Hepatocyte (in vitro differentiated cells): ENCODE results near the gene BIRC7. TPM values are rescaled to one million over a fixed set of nuclear protein-coding genes. Genes with fewer than 3 reads are reported as not detected.

ENCODE experiments used
- DNase-seq: peaks from one replicate; pipeline ENCODE4 v3.0.0-alpha.2; 2016; ENCODE audit warnings: low spot score
- H2AFZ ChIP-seq: fragments of 200-600 bp; sonication (generic); 2 replicates; pipeline ENCODE4 v1.6.0; 2016; ENCODE audit warnings: antibody characterized with exemption, mild to moderate bottlenecking
- H3K27ac ChIP-seq: fragments of 200-600 bp; sonication (generic); 2 replicates; pipeline ENCODE4 v1.5.1; 2016; ENCODE audit warnings: mild to moderate bottlenecking
- H3K27me3 ChIP-seq: fragments of 200-600 bp; sonication (generic); 2 replicates; pipeline ENCODE4 v1.6.1; 2016
- H3K36me3 ChIP-seq: fragments of 200-600 bp; sonication (generic); replicated peaks from 2 replicates; pipeline ENCODE4 v1.5.1; 2016; ENCODE audit warnings: low read depth; ENCODE audit not compliant: insufficient read depth
- H3K4me1 ChIP-seq: fragments of 200-600 bp; sonication (generic); 2 replicates; pipeline ENCODE4 v1.5.1; 2016; ENCODE audit warnings: mild to moderate bottlenecking, moderate library complexity; ENCODE audit not compliant: insufficient read depth
- H3K4me2 ChIP-seq: fragments of 200-600 bp; sonication (generic); 2 replicates; pipeline ENCODE4 v1.6.0; 2016
- H3K4me3 ChIP-seq: fragments of 200-600 bp; sonication (generic); 2 replicates; pipeline ENCODE4 v1.5.1; 2016; ENCODE audit warnings: mild to moderate bottlenecking
- H3K79me2 ChIP-seq: fragments of 200-600 bp; sonication (generic); 2 replicates; pipeline ENCODE4 v1.6.0; 2017; ENCODE audit warnings: mild to moderate bottlenecking
- H3K9me2 ChIP-seq: fragments of 200-600 bp; sonication (generic); replicated peaks from 2 replicates; pipeline ENCODE4 v1.6.0; 2017; ENCODE audit warnings: mild to moderate bottlenecking; ENCODE audit not compliant: insufficient read depth
- H3K9me3 ChIP-seq: fragments of 200-600 bp; sonication (generic); 2 replicates; pipeline ENCODE4 v1.5.1; 2016; ENCODE audit warnings: low read depth, mild to moderate bottlenecking
- H4K20me1 ChIP-seq: fragments of 200-600 bp; sonication (generic); 2 replicates; pipeline ENCODE4 v1.6.0; 2016; ENCODE audit warnings: mild to moderate bottlenecking; ENCODE audit not compliant: insufficient read depth, poor library complexity, severe bottlenecking
- EZH2 ChIP-seq: fragments of 200-600 bp; sonication (generic); IDR thresholded peaks from 2 replicates; pipeline ENCODE4 v1.6.1; 2016; ENCODE audit warnings: antibody characterized with exemption, mild to moderate bottlenecking, borderline replicate concordance
- EZH2phosphoT487 ChIP-seq: fragments of 200-600 bp; sonication (generic); IDR thresholded peaks from one replicate; pipeline ENCODE4 v1.6.1; 2018; ENCODE audit warnings: antibody characterized with exemption, mild to moderate bottlenecking, low read depth, moderate library complexity; ENCODE audit not compliant: unreplicated experiment, severe bottlenecking
- WGBS: methylation state at CpG from one replicate; pipeline ENCODE4 v1.1.6; 2016; ENCODE audit warnings: low lambda C conversion rate; ENCODE audit errors: missing lambda C conversion rate; 5-methylcytosine and 5-hydroxymethylcytosine counted together
- polyA plus RNA-seq: library from polyadenylated mRNA; unstranded; fragments of >200 nt; fragmentation: Nextera tagmentation; extraction: Ambion mirVana; gene quantifications from 2 replicates; pipeline ENCODE4 v1.2.1, GENCODE V29; 2016
- total RNA-seq: library from RNA; depleted of rRNA; stranded (reverse); fragments of >200 nt; gene quantifications from 2 replicates; pipeline ENCODE4 v1.2.3, GENCODE V29; 2014
- TF ChIP-seq, protein P1 (sequence below): fragments of 200-600 bp; sonication (generic); IDR thresholded peaks from 2 replicates; pipeline ENCODE4 v1.5.1; 2016; ENCODE audit warnings: antibody characterized with exemption, mild to moderate bottlenecking; ENCODE audit not compliant: poor library complexity

Gene BIRC7, protein sequence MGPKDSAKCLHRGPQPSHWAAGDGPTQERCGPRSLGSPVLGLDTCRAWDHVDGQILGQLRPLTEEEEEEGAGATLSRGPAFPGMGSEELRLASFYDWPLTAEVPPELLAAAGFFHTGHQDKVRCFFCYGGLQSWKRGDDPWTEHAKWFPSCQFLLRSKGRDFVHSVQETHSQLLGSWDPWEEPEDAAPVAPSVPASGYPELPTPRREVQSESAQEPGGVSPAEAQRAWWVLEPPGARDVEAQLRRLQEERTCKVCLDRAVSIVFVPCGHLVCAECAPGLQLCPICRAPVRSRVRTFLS
- 0.43 TPM in 1 of 2 replicates, not detected in the other for total RNA-seq
- 2.0 and 2.1 TPM in 2 replicates for polyA plus RNA-seq

- H2AFZ ChIP-seq, result no peak within 1 kb of the TSS
- no peaks in the 10 kb centered on the region for H3K36me3 ChIP-seq
- no peaks in the 10 kb centered on the region for H3K9me3 ChIP-seq
- no peaks in the 10 kb centered on the region for H3K27me3 ChIP-seq
- no peaks in the 10 kb centered on the region for H3K79me2 ChIP-seq
- H3K4me3 ChIP-seq, result no peak within 1 kb of the TSS
- H3K4me1 ChIP-seq, result peaks cover 13% of the 10 kb centered on the region
- 46% methylated on average over 15 of the region's 17 CpGs for WGBS
- TF ChIP-seq, protein P1, sequence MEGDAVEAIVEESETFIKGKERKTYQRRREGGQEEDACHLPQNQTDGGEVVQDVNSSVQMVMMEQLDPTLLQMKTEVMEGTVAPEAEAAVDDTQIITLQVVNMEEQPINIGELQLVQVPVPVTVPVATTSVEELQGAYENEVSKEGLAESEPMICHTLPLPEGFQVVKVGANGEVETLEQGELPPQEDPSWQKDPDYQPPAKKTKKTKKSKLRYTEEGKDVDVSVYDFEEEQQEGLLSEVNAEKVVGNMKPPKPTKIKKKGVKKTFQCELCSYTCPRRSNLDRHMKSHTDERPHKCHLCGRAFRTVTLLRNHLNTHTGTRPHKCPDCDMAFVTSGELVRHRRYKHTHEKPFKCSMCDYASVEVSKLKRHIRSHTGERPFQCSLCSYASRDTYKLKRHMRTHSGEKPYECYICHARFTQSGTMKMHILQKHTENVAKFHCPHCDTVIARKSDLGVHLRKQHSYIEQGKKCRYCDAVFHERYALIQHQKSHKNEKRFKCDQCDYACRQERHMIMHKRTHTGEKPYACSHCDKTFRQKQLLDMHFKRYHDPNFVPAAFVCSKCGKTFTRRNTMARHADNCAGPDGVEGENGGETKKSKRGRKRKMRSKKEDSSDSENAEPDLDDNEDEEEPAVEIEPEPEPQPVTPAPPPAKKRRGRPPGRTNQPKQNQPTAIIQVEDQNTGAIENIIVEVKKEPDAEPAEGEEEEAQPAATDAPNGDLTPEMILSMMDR, result no peak
- TF ChIP-seq EZH2 (no peak), EZH2phosphoT487 (no peak)
- no peak within 1 kb of the TSS for H3K4me2 ChIP-seq
- no peaks in the 10 kb centered on the region for H3K9me2 ChIP-seq
- DNase-seq, result no peak
- H4K20me1 ChIP-seq, result no peaks in the 10 kb centered on the region
- no peak within 1 kb of the TSS for H3K27ac ChIP-seq
Measured at GRCh38 chr20:63235399-63235983, at the start of gene BIRC7. TSS of gene BIRC7 (plus strand) at chr20:63235905. CDS start at chr20:63236097, 192 bp downstream.

DNA sequence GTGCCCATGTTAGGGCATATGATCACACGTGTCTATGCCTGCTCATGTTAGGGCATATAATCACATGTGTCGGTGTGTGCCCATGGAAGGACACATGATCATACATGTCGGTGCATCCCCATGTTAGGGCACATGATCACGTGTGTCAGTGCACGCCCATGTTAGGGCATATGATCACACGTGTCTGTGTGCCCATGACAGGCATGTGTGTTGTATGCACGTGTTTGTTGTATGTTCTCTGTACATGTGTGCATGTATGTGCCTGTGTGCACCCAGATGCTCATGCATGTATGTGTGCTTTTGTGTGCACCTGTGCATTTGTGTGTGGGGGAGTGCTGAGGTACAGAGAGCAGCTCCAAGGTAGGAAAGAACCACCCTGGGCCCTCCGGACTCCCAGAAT is 49.6 kb upstream of the BIRC7 start:
- no peaks in the 10 kb centered on the region for H3K79me2 ChIP-seq
- H3K4me2 ChIP-seq, result no peak overlapping the region
- no peaks in the 10 kb centered on the region for H3K36me3 ChIP-seq
- H3K27me3 ChIP-seq, result peaks cover 4% of the 10 kb centered on the region
- no peaks in the 10 kb centered on the region for H3K9me2 ChIP-seq
- no peak for TF ChIP-seq EZH2
- no peak for TF ChIP-seq EZH2phosphoT487
- TF ChIP-seq, protein P1, result no peak
- H3K9me3 ChIP-seq, result no peaks in the 10 kb centered on the region
- H4K20me1 ChIP-seq, result no peaks in the 10 kb centered on the region
- H2AFZ ChIP-seq, result no peak overlapping the region
- no peak overlapping the region for H3K27ac ChIP-seq
- DNase-seq, result no peak
- no peak overlapping the region for H3K4me3 ChIP-seq
- H3K4me1 ChIP-seq, result no peaks in the 10 kb centered on the region
- WGBS, result 83% methylated on average over 8 of the region's 8 CpGs

DNA sequence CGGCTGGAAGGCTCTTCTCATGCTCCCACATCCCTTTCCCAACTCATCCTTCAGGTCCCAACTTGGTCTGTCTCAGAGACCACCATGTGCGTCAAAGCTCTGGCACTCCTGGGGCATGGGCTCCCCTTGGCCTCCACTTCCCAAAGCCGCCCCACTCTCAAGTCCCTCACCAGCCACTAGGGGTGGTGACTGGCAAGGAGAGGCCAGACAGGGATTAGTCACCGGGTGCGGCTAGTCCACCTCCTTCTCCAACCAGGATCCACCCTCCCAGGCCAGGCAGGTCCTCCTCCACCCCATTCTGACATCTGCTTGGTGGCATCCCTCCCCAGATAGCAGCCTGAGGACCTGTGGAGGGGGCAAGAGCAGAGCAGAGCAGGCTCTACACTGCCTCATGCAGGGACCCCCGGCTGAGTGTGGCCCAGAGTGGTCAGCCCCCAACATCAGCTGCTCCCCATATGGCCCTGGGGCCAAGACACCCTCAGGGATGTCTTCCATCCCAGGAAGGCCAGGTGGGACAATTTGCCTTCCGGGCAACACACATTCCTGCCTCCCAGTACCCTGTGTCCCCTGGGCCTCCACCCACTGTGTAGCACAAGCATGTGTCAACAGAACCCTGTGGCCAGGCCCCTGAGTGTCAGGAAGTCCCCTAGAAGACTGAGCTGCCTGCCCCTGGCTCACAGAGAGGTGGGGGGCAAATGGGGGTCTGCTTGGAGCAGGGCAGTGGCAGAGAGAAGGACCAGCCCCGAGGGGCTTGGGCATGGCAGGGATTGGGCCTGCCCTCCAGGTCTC is 49.0 kb upstream of the BIRC7 start:
- no peak overlapping the region for H3K4me2 ChIP-seq
- H3K4me3 ChIP-seq, result no peak overlapping the region
- TF ChIP-seq, protein P1, result no peak
- TF ChIP-seq EZH2 (no peak), EZH2phosphoT487 (no peak)
- no peaks in the 10 kb centered on the region for H3K9me3 ChIP-seq
- no peaks in the 10 kb centered on the region for H3K36me3 ChIP-seq
- H3K27me3 ChIP-seq, result no peaks in the 10 kb centered on the region
- H3K79me2 ChIP-seq, result no peaks in the 10 kb centered on the region
- H2AFZ ChIP-seq, result no peak overlapping the region
- H3K9me2 ChIP-seq, result no peaks in the 10 kb centered on the region
- H4K20me1 ChIP-seq, result no peaks in the 10 kb centered on the region
- H3K27ac ChIP-seq, result no peak overlapping the region
- no peaks in the 10 kb centered on the region for H3K4me1 ChIP-seq
- 88% methylated on average over 8 of the region's 8 CpGs for whole genome bisulfite sequencing
- no peak for DNase-seq
